Activated T-cell treated with anti-CD3 and anti-CD28 coated beads for 4 hours (primary cell): Measurements from ENCODE around the gene TMBIM4.
"Not testable (repeated sequence)": the region's sequence is repeated elsewhere in the genome, so short reads cannot be mapped to it uniquely, and the experiment has no call there.

Experiments used
- DNase-seq: peaks from one replicate; pipeline ENCODE4 v3.0.0-alpha.2; 2020

TMBIM4 gene

DNA sequence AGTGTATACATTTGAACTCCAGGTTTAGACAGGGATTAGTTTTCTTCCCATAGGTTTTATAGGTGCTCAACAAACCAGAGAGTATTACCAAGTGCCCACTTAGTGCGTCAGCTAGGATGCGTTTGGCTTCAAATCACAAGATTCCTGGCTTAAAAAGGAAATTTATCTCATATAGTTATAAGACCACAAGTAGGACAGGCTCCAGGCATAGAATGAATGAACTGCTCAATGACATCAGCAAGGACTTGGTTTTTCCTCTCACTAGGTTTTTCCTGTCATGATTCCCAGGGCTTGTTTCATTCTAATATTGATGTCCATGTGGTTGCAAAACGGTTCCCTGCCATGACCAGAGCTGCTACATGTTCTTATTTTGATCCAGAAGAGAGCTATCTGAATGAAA, 13.2 kb upstream of the TMBIM4 start:
- DNase-seq = no peak

DNA sequence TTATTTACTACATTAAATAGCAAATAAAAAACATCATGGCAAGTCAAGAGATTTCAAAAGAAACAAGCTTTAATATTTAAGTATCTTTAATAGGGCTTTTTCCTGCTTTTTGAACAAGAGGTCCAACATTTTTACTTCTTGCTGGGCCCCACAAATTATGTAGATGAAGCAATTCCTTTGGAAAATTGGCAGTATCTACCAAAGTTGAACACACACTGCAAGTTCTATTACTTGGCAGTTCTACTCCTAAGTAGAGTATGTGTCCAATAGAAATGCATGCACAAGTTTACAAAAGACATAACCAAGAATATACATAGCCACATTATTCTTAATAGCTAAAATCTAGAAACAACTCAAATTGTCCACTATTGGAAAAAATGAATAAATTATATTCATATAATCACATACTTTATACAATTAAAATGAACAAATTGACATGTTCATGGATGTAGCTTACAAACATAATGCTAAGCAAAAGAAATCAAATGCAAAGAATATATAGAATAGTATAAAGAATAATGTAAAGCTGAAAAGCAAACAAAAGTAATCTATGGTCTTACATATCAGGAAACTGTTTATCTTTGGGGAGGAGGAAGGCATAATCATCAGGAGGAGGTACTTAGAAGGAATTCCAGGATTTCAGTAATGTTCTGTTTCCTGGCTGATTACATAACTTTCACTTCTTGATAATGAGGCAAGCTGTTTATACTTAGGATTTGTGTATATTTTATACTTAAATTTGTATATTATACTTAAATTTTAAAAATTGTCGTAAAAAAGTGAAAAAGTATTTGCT, 6.5 kb upstream of the TMBIM4 start:
- DNase-seq = no peak

DNA sequence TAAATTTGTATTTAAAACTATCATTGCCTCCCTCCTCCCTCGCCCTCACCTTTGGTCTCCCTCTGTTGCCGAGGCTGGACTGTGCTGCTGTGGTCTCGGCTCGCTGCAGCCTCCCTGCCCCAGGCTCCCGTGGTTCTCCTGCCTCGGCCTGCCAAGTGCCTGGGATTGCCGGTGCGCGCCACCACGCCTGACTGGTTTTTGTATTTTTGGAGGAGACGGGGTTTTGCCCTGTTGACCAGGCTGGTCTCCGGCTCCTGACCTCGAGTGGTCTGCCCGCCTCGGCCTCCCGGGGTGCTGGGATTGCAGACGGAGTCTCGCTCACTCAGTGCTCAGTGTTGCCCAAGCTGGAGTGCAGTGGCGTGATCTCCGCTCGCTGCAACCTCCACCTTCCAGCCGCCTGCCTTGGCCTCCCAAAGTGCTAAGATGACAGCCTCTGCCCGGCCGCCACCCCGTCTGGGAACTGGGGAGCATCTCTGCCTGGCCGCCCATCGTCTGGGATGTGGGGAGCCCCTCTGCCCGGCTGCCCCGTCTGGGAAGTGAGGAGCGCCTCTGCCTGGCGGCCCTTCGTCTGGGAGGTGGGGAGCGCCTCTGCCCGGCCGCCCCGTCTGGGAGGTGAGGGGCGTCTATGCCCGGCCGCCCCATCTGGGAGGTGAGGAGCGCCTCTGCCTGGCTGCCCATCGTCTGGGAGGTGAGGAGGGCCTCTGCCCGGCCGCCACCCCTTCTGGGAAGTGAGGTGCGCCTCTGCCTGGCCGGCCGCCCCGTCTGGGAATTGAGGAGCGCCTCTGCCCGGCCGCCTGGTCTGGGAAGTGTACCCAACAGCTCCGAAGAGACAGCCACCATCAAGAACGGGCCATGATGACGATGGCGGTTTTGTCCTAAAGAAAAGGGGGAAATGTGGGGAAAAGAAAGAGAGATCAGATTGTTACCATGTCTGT, 4.9 kb upstream of the TMBIM4 start:
- DNase-seq = not testable (repeated sequence)

DNA sequence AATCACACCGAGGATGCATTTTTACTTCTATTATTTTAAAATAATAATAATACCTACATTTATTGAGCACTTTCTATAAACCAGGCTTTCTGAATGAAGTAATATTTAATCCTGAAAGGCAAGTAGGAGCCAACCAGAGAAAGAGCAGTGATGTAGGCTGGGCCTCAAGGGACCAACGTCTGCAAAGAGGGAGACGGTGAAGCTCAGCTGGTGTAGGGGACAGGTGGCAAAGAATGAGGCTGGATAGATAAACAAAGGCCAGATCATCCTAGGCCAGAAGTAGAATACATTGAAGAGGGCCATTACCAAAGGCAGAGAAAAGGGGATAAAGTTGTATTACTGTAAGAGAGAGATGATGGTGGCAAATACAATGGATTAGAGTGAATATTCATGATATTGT, 810 bp upstream of the TMBIM4 start:
- DNase-seq = no peak

- no peak for DNase-seq
These were observed 1.4 kb downstream of the TMBIM4 start for GRCh38 chr12:66168410-66168809.

DNA sequence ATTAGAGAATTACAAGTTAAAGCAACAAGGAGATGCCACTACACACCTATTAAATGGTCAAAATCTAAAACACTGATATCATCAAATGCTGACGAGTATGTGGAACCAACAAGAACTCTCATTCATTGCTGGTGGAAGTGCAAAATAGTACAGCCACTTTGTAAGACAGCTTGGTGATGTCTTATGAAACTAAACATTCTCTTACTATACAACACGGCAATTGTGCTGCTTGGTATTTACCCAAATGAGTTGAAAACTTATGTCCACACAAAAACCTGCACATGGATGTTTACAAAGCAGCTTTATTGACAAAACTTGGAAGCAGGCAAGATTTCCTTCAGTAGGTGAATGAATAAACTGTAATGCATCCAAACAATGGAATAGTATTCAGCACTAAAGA, 3.2 kb downstream of the TMBIM4 start:
- DNase-seq = no peak

- no peak for DNase-seq
These were observed 4.7 kb downstream of the TMBIM4 start for GRCh38 chr12:66165141-66165540.

GRCh38 chr12:66164349-66164821, 5.4 kb downstream of the TMBIM4 start:
- DNase-seq = no peak

DNA sequence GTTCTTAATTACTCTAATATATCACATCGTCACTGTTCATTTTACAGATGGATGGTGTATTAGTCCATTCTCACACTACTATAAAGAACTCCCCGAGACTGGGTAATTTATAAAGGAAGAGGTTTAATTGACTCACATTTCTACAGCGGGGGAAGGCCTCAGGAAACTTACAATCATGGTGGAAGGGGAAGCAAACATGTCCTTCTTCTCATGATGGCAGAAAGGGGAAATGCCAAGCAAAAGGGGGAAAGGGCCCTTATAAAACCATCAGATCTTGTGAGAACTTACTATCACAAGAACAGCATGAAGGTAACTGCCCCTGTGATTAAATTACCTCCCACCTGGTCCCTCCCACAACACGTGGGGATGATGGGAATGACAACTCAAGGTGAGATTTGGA, 6.5 kb downstream of the TMBIM4 start:
- no peak for DNase-seq

GRCh38 chr12:66162701-66163100, 7.1 kb downstream of the TMBIM4 start:
- DNase-seq = no peak

DNA sequence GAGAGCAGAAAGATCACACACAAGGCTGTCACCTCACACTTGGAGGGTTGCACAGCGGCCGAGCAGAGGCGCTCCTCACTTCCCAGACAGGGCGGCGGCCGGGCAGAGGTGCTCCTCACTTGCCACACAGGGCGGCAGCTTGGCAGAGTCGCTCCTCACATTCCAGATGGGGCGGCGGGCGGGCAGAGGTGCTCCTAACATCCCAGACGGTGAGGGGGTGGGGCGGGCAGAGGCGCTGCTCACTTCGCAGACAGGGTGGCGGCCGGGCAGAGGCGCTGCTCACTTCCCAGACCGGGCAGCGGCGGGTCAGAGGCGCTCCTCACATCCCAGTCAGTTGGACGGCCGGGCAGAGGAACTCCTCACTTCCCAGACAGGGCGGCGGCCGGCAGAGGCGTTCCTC, 9.1 kb downstream of the TMBIM4 start:
- no peak for DNase-seq

DNA sequence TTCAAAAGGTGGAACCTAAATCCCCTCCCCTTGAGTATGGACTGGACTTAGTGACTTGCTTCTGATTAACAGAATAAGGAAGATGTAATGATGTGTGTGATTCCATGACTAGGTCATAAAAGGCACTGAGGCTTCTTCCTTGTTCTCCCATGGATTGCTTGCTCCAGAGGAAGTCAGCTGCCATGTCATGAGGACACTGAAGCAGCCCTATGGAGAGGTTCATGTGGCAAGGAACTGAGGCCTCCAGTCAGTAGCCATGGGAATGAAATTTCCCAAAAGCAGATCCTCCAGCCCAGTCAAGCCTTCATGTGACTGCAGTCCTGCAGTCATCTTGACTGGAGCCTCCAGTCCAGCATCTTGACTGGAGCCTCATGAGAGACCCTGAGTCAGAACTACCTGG, 10.7 kb downstream of the TMBIM4 start:
- DNase-seq = no peak

DNA sequence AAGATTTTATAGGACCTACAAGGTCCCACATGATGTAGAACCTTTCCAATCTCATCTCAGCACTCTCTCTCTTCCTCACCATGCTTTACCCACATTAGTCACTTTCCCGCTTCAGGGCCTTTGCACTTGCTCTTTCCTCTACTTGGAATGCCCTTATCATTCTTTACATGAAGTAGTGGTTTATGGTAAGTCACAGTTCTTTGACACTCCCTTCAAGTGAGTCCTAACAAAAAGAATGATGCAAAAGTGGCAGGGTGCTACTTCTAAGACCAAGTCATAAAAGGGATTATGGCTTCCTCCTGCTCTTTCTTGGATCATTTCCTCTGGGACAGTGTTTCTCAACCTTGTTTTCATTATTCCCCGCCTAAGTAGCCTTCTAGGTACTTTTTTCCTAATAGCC, 13.1 kb downstream of the TMBIM4 start:
- DNase-seq = no peak

DNA sequence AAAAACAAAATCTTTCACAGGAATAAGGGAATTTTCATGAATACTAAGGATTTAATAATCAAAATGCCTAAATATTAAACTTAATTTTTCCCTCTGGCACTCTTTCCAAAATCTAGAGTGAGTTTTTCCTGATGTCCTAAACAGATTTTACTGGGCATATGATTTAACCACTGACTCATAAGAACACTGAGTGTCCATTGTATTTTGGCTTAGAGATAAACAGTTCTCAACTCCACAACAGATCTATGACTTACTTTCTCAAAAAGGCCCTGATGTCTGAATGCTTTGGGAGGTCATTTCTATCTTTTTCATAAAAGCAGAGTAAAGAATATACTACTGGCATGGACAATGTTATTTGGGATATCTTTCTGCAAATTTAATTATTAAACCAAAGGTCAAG, 15.0 kb downstream of the TMBIM4 start:
- DNase-seq = no peak

GRCh38 chr12:66152732-66153131, 17.1 kb downstream of the TMBIM4 start:
- DNase-seq = no peak

DNA sequence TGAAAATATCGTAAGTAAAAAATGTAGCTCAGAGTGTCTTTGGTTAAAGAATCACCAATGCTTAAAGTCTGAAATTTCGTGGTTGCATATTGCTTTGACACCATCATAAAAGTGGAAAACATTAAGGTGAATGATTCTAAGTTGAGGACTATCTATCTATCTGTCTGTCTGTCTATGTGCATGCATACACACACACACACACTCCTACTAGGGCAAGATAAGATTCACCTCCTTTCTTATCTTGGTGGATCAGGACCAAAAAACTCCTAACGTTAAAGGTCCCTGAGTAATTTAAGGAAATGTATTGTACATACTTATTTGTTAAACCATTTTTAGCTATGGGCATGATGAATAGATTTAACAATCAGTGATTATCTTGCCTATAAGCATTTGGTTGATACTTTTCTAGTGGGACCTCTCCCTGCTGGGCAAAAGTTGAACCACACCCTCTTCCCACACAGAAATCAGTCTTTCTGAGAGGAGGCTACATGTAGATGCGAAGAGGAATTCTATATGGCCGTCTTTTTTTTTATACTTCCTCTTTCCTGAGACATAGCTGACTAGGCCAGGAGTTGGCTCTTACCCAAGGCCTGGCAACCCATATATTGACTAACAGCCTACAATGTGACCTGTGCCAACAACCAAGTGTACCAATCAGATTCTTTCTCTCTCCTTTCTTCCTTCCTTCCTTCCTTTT, 19.9 kb downstream of the TMBIM4 start:
- DNase-seq = no peak

DNA sequence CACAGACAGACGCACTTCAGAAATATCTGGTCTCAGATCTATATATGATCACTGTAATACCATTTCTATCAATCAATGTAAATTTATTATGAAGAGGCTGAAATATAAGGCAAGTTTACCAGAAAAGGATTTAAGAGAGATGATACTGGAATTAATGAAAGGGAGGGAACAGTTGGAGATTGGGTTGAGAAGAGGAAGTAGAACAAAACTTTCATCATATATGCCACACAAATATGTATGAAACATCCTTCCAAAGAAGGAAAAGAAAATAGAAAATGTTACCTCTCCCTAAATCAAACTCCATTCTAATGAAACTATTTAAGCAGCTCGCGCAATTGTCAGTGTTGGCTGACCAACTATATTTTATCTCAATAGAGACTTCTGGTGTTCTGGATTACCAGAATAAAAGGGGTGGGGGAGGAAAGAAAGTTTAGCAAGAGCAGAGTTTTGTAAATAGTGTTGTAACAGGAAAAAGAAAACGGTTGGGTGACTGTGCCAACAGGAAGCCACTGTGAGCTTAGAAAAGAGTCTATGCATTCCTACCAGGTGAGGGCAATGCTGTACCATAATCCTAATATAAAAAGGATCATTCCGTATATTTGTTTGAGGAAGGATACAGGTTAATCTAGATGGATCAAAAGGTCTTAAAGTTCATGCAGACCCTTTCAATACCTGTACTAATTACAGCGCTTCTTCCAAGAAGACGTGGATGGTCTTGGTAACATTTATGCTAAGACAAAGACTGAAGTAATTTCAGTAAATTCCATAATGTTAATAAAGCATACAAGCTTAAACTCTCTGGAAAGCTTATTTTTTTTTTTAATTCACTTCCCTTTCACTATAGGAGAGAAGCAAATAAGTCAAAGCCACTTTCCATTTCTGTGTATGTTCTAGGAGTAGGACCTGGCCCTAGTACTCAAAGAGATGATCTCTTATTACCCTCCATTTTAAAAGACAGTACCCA, 24.7 kb downstream of the TMBIM4 start:
- DNase-seq = no peak

DNA sequence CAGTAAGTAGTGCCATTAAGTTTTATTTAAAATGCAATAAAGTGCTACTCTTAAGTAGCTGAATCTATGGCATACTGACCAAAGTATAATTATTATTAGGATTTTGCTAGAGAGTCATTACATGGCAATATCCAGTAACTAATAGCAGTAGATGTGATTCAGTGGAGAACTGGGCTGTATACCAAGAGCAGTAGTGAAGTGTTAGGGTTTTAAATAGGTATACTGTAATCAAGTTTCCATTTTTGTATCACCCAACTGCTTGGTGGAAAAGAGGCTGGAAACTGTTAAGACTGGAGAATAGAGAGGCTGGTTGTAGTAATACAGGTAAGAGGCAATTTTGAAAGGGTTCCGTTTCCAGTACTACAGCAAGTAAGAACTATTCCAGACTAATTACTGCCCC, 25.9 kb downstream of the TMBIM4 start:
- no peak for DNase-seq

- DNase-seq = no peak
These were observed 27.0 kb downstream of the TMBIM4 start for GRCh38 chr12:66142826-66143225.

DNA sequence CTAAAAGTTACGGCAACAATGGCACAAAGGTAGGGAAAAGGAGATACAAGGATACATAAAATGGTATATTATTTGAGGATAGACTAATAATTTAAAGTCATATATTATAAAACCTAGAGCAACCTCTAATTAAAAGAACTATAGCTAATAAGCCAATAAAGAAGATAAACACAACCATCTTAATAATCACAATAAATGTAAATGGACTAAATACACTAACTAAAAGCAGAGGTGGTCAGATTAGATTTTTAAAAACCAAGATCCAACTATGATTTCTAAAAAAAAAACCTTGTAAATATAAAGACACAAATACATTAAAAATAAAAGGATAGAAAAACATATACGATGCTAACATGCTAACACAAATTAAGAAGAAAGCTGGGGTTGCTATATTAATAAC, 28.5 kb downstream of the TMBIM4 start:
- no peak for DNase-seq

- DNase-seq = no peak
These were observed 29.1 kb downstream of the TMBIM4 start for GRCh38 chr12:66140731-66141130.

- DNase-seq = no peak
These were observed 30.5 kb downstream of the TMBIM4 start for GRCh38 chr12:66139328-66139727.
